Transverse colon (tissue), 4 donors: ENCODE measurements around the gene MLC1. TPM values are rescaled to one million over a fixed set of nuclear protein-coding genes. Genes with fewer than 3 reads are reported as not detected.

Experiments
- DNase-seq: peaks from one replicate; pipeline ENCODE4 v3.0.0-alpha.2; 2019
- H3K27ac ChIP-seq, 4 donors: fragments of 200-600 bp; sonication (generic); 2 replicates each; pipeline ENCODE4 v1.5.1; 2016 to 2018; ENCODE audit warnings: inconsistent platforms in 4 of 4
- H3K27me3 ChIP-seq: fragments of 200-600 bp; sonication (generic); 2 replicates; pipeline ENCODE4 v1.5.1; 2017; ENCODE audit warnings: inconsistent platforms
- H3K36me3 ChIP-seq, 4 donors: fragments of 200-600 bp; sonication (generic); 2 replicates each; pipeline ENCODE4 v1.5.1; 2017 to 2019; ENCODE audit warnings: inconsistent platforms in 4 of 4
- H3K4me1 ChIP-seq, 4 donors: fragments of 200-600 bp; sonication (generic); 2 replicates each; pipeline ENCODE4 v1.5.1; 2017 to 2020; ENCODE audit warnings: inconsistent platforms in 4 of 4
- H3K4me3 ChIP-seq, 4 donors: fragments of 200-600 bp; sonication (generic); 1 replicate in 1 of 4; 2 replicates in 3 of 4; pipeline versions ENCODE4 v1.5.1 to v1.6.1; 2017 to 2019; ENCODE audit warnings: inconsistent platforms in 4 of 4
- H3K9me3 ChIP-seq, 2 donors: fragments of 200-600 bp; sonication (generic); 2 replicates each; pipeline ENCODE4 v1.5.1; 2017 to 2019; ENCODE audit warnings: inconsistent platforms in 2 of 2
- CTCF ChIP-seq, 5 experiments: fragments of 200-600 bp in 3 of 5; fragments of 450-650 bp in 2 of 5; sonication (generic) in 3 of 5; IDR thresholded peaks; 1 replicate in 2 of 5; 2 replicates in 3 of 5; pipeline ENCODE4 v1.5.1; 2016 to 2017; ENCODE audit warnings: antibody characterized with exemption in 5 of 5, inconsistent platforms in 3 of 5, mild to moderate bottlenecking in 2 of 5, moderate library complexity in 1 of 5
- EP300 ChIP-seq: sonication (generic); formaldehyde crosslinking; IDR thresholded peaks from one replicate; pipeline ENCODE4 v1.6.1; 2017; ENCODE audit warnings: antibody characterized with exemption, low read depth
- POLR2A ChIP-seq: fragments of 450-650 bp; IDR thresholded peaks from one replicate; pipeline ENCODE4 v1.6.1; 2016; ENCODE audit warnings: antibody characterized with exemption, mild to moderate bottlenecking, moderate library complexity
- POLR2AphosphoS5 ChIP-seq, 3 donors: sonication (generic); formaldehyde crosslinking; IDR thresholded peaks; one replicate each; pipeline ENCODE4 v1.6.1; 2016; ENCODE audit warnings: antibody characterized with exemption in 3 of 3
- WGBS, 2 donors: methylation state at CpG; one replicate each; pipeline ENCODE4 v1.1.5; 2018; ENCODE audit warnings: low coverage in 1 of 2; 5-methylcytosine and 5-hydroxymethylcytosine counted together
- in situ Hi-C, 4 donors: fragments of 200-750 bp; cut with MboI; loops; one replicate each; pipeline versions ENCODE4 v1.15.0 to v1.15.1; 2017; ENCODE audit warnings: low sequenced_read_pairs in 3 of 4, low pct_ligation_motif_present in 1 of 4, low pct_unique_long_range_greater_than_20kb in 1 of 4
- intact Hi-C: fragments of 100-400 bp; cut with DNase I; formaldehyde crosslinking; loops from one replicate; pipeline ENCODE4 v1.15.1; 2023; ENCODE audit warnings: low total_unique reads
- total RNA-seq, 4 donors: library from RNA; depleted of rRNA; stranded (reverse); fragments of >200 nt; gene quantifications; one replicate each; pipeline ENCODE4 v1.1.0, GENCODE V29; 2016

MLC1 gene
- total RNA-seq, 4 donors from 2014 or later, result not detected

GRCh38 chr22:50064453-50064852 is 20.8 kb downstream of the MLC1 start:
- H3K27me3 ChIP-seq, result peaks cover 25% of the 10 kb centered on the region
- no peaks in the 10 kb centered on the region for H3K4me1 ChIP-seq
- H3K4me3 ChIP-seq, result no peak overlapping the region
- H3K9me3 ChIP-seq, result no peaks in the 10 kb centered on the region
- intact Hi-C loops (no loop called here), in situ Hi-C loops (no loop called here)
- DNase-seq, result no peak
- H3K27ac ChIP-seq, result no peak overlapping the region
- no peaks in the 10 kb centered on the region for H3K36me3 ChIP-seq
- 0 to 75% methylated on average over 1 to 18 of the region's 18 CpGs for WGBS, 2 donors
- TF ChIP-seq EP300, result no peak
- TF ChIP-seq CTCF (IDR thresholded peaks at IDR 0.05), result no peak
- TF ChIP-seq POLR2AphosphoS5 (IDR thresholded peaks at IDR 0.05), result no peak
- TF ChIP-seq POLR2A, result no peak

- no peaks in the 10 kb centered on the region for H3K36me3 ChIP-seq
- in situ Hi-C loops, result no loop called here
- peaks cover 0 to 2% (median 0%) of the 10 kb centered on the region in 4 donors for H3K4me1 ChIP-seq
- H3K9me3 ChIP-seq, result no peaks in the 10 kb centered on the region
- no peak overlapping the region for H3K4me3 ChIP-seq
- intact Hi-C loops, result no loop called here
- no peak for DNase-seq
- 68 to 76% methylated on average over 5 to 15 of the region's 23 CpGs for WGBS, 2 donors
- no peak overlapping the region for H3K27ac ChIP-seq
- peaks cover 31% of the 10 kb centered on the region for H3K27me3 ChIP-seq
- TF ChIP-seq POLR2AphosphoS5 (IDR thresholded peaks at IDR 0.05), result no peak
- TF ChIP-seq CTCF (IDR thresholded peaks at IDR 0.05), result no peak
- TF ChIP-seq POLR2A, result no peak
Observed at GRCh38 chr22:50063589-50064393, 21.4 kb downstream of the MLC1 start.

GRCh38 chr22:50062509-50063135 is 22.6 kb downstream of the MLC1 start:
- intact Hi-C loops, result no loop called here
- WGBS, 2 donors, result 82 to 84% methylated on average over 7 to 19 of the region's 19 CpGs
- Histone ChIP-seq H3K36me3 (no peaks in the 10 kb centered on the region), H3K27ac (no peak overlapping the region), H3K27me3 (peaks cover 42% of the 10 kb centered on the region), H3K9me3 (no peaks in the 10 kb centered on the region), H3K4me3 (no peak overlapping the region), H3K4me1 (peaks cover 0 to 8% (median 1%) of the 10 kb centered on the region in 4 donors)
- in situ Hi-C loops, result no loop called here
- TF ChIP-seq POLR2A, result no peak
- no peak for TF ChIP-seq POLR2AphosphoS5 (IDR thresholded peaks at IDR 0.05)
- no peak for TF ChIP-seq CTCF (IDR thresholded peaks at IDR 0.05)
- TF ChIP-seq EP300, result no peak
- no peak for DNase-seq

- Histone ChIP-seq H3K36me3 (no peaks in the 10 kb centered on the region), H3K4me1 (peaks cover 0 to 8% (median 1%) of the 10 kb centered on the region in 4 donors), H3K4me3 (no peak overlapping the region), H3K9me3 (no peaks in the 10 kb centered on the region), H3K27ac (no peak overlapping the region), H3K27me3 (peaks cover 43% of the 10 kb centered on the region)
- no peak for TF ChIP-seq POLR2AphosphoS5 (IDR thresholded peaks at IDR 0.05)
- no peak for TF ChIP-seq EP300
- no peak for TF ChIP-seq CTCF (IDR thresholded peaks at IDR 0.05)
- TF ChIP-seq POLR2A, result no peak
- in situ Hi-C loops (no loop called here), intact Hi-C loops (no loop called here)
- no peak for DNase-seq
- 66 to 80% methylated on average over 1 to 12 of the region's 17 CpGs for WGBS, 2 donors
Observed at GRCh38 chr22:50061824-50062355, 23.3 kb downstream of the MLC1 start.
